ENCODE data around the gene EIF3K.

DNA sequence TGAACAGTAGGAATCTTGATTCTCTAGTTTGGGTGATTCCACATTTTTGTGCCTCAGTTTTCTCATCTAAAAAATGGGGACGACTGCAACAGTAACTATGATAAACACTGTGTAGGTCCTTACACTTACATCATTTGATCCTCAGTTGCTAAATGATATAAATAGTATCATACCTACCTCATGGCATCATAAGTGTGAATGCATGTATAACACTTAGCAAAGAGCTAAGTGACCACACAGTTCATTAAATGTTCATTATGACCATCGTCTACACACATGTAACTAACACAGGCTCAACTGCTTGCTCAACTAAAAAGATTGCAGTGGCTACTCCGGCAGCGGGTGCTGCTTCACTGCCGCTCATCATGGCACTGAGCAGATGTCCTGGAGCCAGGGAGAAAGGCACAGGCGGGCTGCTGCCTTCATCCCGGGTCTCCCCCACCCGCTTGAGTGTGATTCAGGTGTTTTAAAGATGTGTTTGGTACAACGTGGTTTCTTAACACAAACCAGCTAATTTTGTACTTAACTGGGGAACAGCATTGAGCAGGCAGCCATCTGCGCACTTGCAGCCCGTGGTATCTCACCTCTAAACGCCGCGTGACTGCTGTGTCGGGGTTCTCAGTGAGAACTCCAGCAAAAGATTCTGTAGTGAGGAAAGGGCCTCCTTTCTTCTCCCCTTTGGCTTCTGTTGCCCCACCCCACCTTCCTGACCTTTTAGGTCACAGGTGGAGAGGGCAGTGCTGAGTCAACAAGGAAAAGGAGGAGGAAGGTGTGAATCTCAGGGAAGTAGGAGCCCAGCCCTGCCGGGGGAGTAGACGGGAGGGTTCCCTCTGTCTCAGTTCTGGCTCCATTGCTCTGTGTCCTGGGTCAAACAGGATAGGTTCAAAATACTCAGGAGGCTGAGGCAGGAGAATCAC lies 16.8 kb downstream of the EIF3K start:
- TF ChIP-seq EZH2 (IDR thresholded peaks at IDR 0.05) (no peak), POLR2AphosphoS5 (IDR thresholded peaks at IDR 0.05; ENCODE audit: borderline replicate concordance, low read depth, low read length) (no peak), FOXP2 (optimal IDR thresholded peaks at IDR 0.05; ENCODE audit: control extremely low read depth, extremely low read length, insufficient read depth) (no peak)

All from SK-N-MC (cell line).